Measurements from ENCODE around the gene LRBA. TPM values are rescaled to one million over a fixed set of nuclear protein-coding genes. Genes with fewer than 3 reads are reported as not detected.
A peak's percentile ranks its signal among the peaks of the same experiment; 100 is the strongest.
"Not testable (repeated sequence)": the region's sequence is repeated elsewhere in the genome, so short reads cannot be mapped to it uniquely, and the experiment has no call there.

The LRBA gene
- total RNA-seq, 2 donors from 2014 or later: 76.3 to 86.9 TPM

DNA sequence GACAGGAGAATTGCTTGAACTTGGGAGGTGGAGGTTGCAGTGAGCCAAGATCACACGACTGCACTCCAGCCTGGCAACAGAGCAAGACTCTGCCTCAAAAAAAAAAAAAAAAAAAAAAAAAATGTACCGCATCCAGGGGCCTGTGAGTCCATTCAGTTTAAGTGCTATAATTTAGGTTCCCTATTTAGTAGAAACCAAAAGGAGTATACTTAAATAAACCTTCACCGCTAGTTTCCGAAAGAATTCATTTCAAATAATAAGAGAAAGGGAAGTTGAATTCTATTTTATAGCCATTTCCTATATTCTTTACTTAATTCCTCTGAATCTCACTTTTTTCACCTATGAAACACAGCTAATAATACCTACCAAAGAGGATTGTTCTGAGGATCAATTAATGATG is 20.8 kb upstream of the LRBA start:
- Mint-ChIP-seq H3K27ac (no peak overlapping the region), H3K27me3 (peaks cover 13% of the 10 kb centered on the region), H3K4me1 (peaks cover 10% of the 10 kb centered on the region), H3K36me3 (ENCODE audit: low read depth) (peaks cover 3% of the 10 kb centered on the region), H3K4me3 (no peak overlapping the region)
- no peak for ATAC-seq
- no peaks in the 10 kb centered on the region for H3K9me3 ChIP-seq (ENCODE audit: control insufficient read depth, low read length, poor library complexity, severe bottlenecking)
- DNase-seq: no peak

DNA sequence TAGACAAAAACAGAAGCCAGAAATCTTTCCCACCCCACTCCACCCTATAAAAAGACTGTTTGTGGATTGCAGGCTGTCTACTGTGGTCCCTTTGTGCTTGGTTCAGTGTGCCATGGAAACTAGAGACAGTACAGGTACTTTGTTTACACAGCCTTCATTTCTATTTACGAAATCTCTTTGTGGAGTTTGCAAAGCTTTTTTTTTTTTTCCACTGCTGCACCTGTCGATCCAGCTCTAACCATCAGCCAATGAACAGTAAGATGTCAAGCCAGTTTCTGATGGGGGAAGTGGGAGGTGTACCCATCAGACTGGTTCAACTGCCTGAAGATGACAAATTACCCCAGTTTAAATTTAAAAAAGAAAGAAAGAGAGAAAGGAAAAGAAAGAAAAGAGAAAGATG is 20.2 kb upstream of the LRBA start:
- H3K4me3 Mint-ChIP-seq: no peak overlapping the region
- H3K36me3 Mint-ChIP-seq (ENCODE audit: low read depth): peaks cover 5% of the 10 kb centered on the region
- H3K27ac Mint-ChIP-seq: no peak overlapping the region
- DNase-seq (no peak), ATAC-seq (no peak)
- H3K9me3 ChIP-seq (ENCODE audit: control insufficient read depth, low read length, poor library complexity, severe bottlenecking): no peaks in the 10 kb centered on the region
- peaks cover 18% of the 10 kb centered on the region for H3K27me3 Mint-ChIP-seq
- peaks cover 12% of the 10 kb centered on the region for H3K4me1 Mint-ChIP-seq

DNA sequence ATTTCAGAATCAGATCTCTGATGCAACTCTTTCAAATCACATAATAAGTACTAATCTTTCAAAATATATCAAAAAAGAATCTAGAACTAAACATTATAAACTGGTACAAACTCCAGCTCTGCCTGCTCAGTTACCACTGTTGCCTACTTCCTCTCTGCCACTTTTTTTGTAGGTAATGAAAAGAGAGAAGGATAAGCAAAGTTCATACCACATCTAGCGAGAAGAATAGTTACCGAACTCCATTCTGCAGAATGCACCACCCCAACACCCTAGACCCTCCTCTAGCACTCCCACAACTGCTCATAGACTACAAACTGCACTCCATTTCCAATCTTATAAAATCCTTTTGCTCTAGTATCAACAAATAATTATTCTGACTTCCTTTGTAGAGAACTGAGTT is 19.7 kb upstream of the LRBA start:
- no peak for ATAC-seq
- H3K27me3 Mint-ChIP-seq: peaks cover 21% of the 10 kb centered on the region
- no peak overlapping the region for H3K4me3 Mint-ChIP-seq
- H3K4me1 Mint-ChIP-seq: peaks cover 16% of the 10 kb centered on the region
- H3K9me3 ChIP-seq (ENCODE audit: control insufficient read depth, low read length, poor library complexity, severe bottlenecking): no peaks in the 10 kb centered on the region
- H3K36me3 Mint-ChIP-seq (ENCODE audit: low read depth): peaks cover 5% of the 10 kb centered on the region
- H3K27ac Mint-ChIP-seq: no peak overlapping the region
- DNase-seq: no peak

DNA sequence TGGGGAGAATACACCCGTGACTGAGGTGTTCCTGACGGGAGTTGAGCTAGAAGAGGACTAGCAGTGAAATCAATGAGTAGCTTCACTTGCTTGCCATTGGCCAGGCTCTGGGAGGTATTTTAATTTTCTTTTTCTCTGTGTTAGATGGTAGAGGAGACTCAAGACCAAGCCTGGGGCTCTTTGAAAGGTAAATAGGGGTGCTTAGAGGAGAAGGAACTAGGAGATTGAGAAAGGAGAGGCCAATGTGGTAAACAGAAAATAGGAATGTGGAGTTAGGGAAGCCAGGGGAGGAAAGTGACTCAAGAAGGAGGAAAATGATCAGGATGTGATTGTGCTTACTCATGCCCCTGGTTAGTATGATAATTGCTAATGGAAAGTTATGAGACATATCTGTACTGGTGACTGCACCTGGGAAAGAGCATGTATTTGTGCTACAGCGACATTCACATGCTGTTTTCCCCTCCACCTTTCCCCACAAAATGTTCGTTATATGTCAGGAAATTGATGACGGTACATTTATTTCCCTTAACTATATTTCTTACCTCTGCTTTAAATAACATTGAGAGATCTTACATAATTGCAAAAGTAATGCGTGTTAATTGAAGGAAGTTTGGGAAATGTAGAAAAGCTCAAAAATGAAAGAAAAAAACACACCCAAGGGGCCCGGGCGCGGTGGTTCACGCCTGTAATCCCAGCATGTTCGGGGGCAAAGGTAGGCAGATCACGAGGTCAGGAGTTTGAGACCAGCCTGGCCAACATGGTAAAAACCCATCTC is 16.9 kb upstream of the LRBA start:
- peaks cover 27% of the 10 kb centered on the region for H3K27me3 Mint-ChIP-seq
- no peak for ATAC-seq
- H3K36me3 Mint-ChIP-seq (ENCODE audit: low read depth): peaks cover 5% of the 10 kb centered on the region
- peak overlapping the region; percentile 86 for H3K4me3 Mint-ChIP-seq
- peak overlapping the region; percentile 63 for H3K27ac Mint-ChIP-seq
- peaks cover 16% of the 10 kb centered on the region for H3K4me1 Mint-ChIP-seq
- no peak for DNase-seq
- H3K9me3 ChIP-seq (ENCODE audit: control insufficient read depth, low read length, poor library complexity, severe bottlenecking): no peaks in the 10 kb centered on the region

DNA sequence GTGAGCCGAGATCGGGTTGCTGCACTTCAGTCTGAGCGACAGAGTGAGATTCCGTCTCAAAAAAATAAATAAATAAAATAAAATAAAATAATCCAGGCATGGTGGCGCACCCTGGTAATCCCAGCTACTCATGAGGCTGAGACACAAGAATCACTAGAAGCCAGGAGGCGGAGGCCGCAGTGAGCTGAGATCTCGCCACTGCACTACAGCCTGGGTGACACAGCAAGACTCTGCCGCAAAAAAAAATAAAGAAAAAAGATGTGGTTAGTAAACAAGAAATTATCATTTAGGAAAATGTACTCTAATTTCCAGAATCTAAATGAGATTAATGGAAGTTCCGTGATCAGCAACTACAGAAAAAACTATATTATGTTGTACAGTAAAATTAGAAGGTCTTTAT is 14.5 kb upstream of the LRBA start:
- no peak overlapping the region for H3K27ac Mint-ChIP-seq
- ATAC-seq: no peak
- DNase-seq: no peak

DNA sequence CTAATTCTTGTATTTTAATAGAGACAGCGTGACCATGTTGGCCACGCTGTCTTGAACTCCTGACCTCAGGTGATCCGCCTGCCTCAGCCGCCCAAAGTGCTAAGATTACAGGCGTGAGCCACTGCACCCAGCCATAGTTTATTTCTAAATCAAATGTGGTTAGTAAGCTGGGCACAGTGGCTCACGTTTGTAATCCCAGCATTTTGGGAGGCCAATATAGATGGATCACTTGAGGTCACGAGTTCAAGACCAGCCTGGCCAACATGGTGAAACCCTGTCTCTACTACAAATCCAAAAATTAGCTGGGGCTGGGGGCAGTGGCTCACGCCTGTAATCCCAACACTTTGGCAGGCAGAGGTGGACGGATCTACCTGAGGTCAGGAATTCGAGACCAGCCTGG is 13.9 kb upstream of the LRBA start:
- H3K27ac Mint-ChIP-seq; H3K36me3 Mint-ChIP-seq (ENCODE audit: low read depth); H3K4me3 Mint-ChIP-seq; H3K9me3 ChIP-seq (ENCODE audit: control insufficient read depth, low read length, poor library complexity, severe bottlenecking); DNase-seq; ATAC-seq: not testable (repeated sequence)
- peaks cover 27% of the 10 kb centered on the region for H3K27me3 Mint-ChIP-seq
- H3K4me1 Mint-ChIP-seq: peaks cover 13% of the 10 kb centered on the region

More for the DNA sequence above, 14.5 kb upstream of the LRBA start:
- H3K9me3 ChIP-seq (ENCODE audit: control insufficient read depth, low read length, poor library complexity, severe bottlenecking): no peaks in the 10 kb centered on the region
- H3K36me3 Mint-ChIP-seq (ENCODE audit: low read depth): peaks cover 5% of the 10 kb centered on the region
- no peak overlapping the region for H3K4me3 Mint-ChIP-seq
- peaks cover 13% of the 10 kb centered on the region for H3K4me1 Mint-ChIP-seq
- peaks cover 27% of the 10 kb centered on the region for H3K27me3 Mint-ChIP-seq

DNA sequence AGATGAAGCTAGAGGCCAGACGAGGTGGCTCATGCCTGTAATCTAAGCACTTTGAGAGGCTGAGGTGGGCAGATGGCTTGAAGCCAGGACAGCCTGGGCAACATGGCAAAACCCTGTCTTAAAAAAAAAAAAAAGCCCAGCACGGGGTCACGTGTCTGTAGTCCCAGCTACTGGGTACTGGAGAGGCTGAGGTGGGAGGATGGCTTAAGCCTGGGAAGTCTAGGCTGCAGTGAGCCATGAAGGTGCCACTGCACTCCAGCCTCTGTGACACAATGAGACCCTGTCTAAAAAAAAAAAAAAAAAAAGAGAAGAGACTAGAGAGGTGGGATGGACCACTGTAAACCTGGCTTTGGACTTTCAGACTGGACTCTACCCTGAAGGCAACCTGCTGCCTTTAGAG is 10.7 kb upstream of the LRBA start:
- ATAC-seq: no peak
- Mint-ChIP-seq H3K27me3 (peaks cover 17% of the 10 kb centered on the region), H3K4me1 (peaks cover 5% of the 10 kb centered on the region)

DNA sequence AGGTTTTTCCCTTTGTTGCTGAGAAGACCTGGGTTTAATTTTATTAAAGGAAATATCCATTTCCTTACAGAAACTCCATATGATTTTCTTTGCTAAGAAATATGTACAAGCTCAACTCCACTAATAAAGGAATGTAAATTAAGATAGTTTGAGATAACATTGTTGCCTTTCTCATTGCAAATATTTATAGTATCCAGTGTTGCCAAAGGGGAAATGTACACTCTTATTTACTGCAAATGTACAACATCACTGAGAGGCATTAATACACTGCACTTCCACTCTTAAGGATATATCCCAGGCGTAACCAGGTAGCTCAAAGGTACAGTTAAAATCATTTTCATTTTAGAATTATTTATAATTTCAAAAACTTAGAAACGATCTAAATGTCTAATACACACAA is 7.5 kb upstream of the LRBA start:
- Mint-ChIP-seq H3K27ac (no peak overlapping the region), H3K27me3 (peaks cover 7% of the 10 kb centered on the region), H3K4me3 (no peak overlapping the region), H3K4me1 (no peaks in the 10 kb centered on the region), H3K36me3 (ENCODE audit: low read depth) (no peaks in the 10 kb centered on the region)
- DNase-seq (no peak), ATAC-seq (no peak)
- no peaks in the 10 kb centered on the region for H3K9me3 ChIP-seq (ENCODE audit: control insufficient read depth, low read length, poor library complexity, severe bottlenecking)

More for the DNA sequence above, 10.7 kb upstream of the LRBA start:
- Mint-ChIP-seq H3K27ac (no peak overlapping the region), H3K4me3 (no peak overlapping the region), H3K36me3 (ENCODE audit: low read depth) (peaks cover 1% of the 10 kb centered on the region)
- no peaks in the 10 kb centered on the region for H3K9me3 ChIP-seq (ENCODE audit: control insufficient read depth, low read length, poor library complexity, severe bottlenecking)
- no peak for DNase-seq

DNA sequence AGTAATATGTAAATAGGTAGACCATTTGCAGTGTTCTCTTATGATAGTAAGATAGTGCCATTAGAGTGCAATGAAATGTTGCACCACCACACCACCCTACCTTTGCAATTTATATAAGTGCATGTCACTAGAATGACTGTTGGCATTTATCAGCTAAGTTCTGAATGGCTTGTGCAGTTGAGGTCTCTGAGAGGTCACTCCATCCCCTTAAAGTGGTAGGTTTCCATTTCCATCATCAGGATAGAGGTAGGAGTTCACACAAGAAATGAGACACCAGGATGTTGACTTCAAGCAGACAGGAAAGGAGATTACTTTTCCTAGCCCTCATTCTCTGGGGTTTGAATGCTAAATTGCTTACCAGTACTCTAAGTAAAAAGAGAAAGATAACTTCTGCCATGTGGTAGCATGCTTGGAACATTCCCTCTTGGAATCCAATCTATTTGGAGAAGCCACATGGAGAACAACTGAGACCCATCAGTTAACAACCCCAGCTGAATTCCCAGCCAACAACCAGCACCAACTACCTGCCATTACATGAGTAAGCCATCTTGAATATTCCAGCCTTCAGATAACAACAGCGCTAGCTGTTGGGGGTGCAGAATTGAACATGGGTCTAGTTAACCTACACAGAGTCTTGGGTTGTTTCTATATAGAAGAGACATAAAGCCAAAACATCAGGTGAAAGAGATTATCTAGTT is 6.7 kb upstream of the LRBA start:
- Mint-ChIP-seq H3K27ac (no peak overlapping the region), H3K36me3 (ENCODE audit: low read depth) (no peaks in the 10 kb centered on the region), H3K4me1 (no peaks in the 10 kb centered on the region), H3K27me3 (peaks cover 4% of the 10 kb centered on the region), H3K4me3 (no peak overlapping the region)
- ATAC-seq (no peak), DNase-seq (no peak)
- no peaks in the 10 kb centered on the region for H3K9me3 ChIP-seq (ENCODE audit: control insufficient read depth, low read length, poor library complexity, severe bottlenecking)

DNA sequence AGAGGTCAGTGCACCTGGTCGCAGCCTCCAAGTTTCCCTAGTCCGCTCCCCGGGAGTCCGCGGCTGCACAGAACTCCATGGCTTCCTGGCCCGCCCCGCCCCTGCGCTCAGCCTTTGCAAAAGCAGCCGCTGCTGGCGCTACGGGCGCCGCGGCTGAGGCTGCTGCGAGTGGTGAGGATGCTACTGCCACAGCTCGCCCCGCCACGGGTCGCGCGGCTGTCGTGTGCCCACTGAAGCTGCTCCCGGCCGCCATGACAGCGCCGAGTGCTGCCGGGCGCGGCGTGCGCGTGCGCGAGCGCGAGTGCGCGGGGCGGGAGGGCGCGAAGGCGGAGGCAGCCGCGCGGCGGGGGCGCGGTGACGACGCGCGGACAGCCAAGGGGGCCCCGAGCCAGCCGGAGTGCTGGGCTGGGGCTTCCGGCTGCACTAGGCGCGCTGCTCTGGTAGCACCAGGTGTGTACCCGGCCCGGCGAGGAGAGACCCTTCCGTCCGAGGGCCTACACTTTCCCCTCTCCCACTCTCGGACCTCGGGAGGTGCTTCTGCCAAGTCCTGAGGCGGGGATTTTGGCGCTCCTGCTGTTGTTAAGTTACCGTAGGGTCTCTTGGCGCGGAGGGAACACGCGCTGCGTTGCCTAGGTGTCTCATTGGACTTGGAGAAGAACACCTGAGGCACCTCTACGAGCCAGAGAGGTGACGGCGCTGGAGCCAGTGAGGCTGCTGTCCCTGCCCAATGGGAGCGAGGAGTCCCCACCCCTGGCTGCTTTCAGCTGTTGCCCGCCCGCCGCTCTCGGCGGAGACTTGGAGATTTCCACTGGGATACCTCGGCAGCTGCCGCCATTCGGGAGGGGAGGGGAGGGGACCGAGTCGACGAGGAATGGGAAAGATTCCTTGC is 619 bp upstream of the LRBA start:
- DNase-seq (peak; percentile 78 to 85 (median 81)), ATAC-seq (peak; percentile 82)
- H3K4me1 Mint-ChIP-seq: peaks cover 23% of the 10 kb centered on the region
- H3K27ac Mint-ChIP-seq: peak overlapping the region; percentile 92
- H3K36me3 Mint-ChIP-seq (ENCODE audit: low read depth): no peaks in the 10 kb centered on the region
- H3K9me3 ChIP-seq (ENCODE audit: control insufficient read depth, low read length, poor library complexity, severe bottlenecking): no peaks in the 10 kb centered on the region
- peak overlapping the region; percentile 99 for H3K4me3 Mint-ChIP-seq
- H3K27me3 Mint-ChIP-seq: no peaks in the 10 kb centered on the region

DNA sequence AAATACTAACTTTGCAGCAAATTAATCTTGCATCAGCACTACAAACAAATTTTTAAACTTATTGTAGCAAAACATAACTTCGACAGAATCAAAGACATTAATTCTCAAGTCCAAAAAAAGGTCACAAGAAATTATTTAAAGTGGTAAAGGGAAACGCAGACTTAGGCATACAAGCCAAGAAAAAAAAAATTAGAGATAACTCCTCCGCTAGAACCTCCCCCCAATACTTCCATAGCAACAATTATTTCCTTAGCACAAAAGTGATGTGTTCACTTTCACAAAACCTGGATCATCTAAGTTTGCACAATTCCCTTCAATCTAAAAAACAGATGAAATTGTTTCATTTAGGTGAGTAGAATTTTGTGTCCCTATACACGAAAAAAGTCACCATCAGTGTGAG is 1.1 kb downstream of the LRBA start:
- DNase-seq (no peak), ATAC-seq (no peak)
- no peaks in the 10 kb centered on the region for H3K27me3 Mint-ChIP-seq
- H3K9me3 ChIP-seq (ENCODE audit: control insufficient read depth, low read length, poor library complexity, severe bottlenecking): no peaks in the 10 kb centered on the region
- H3K36me3 Mint-ChIP-seq (ENCODE audit: low read depth): no peaks in the 10 kb centered on the region
- peaks cover 23% of the 10 kb centered on the region for H3K4me1 Mint-ChIP-seq
- H3K4me3 Mint-ChIP-seq: peak overlapping the region; percentile 99
- H3K27ac Mint-ChIP-seq: peak overlapping the region; percentile 92

DNA sequence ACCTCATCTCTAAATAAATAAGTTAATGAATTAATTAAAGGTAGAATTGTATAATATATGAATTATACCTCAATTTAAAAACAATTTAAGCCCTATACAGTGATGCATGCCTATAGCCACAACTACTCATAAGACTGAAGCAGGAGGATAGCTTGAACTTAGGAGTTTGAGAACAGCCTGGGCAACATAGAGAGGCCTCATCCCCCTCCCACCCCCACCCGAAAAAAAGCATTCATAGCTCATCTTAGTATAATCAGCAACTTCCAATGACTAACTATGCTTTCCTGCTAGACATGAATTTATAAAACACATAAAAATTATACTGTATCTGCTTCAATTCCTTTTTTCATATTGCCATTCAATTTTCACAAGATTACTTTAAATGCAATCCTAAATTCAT is 1.6 kb downstream of the LRBA start:
- Mint-ChIP-seq H3K36me3 (ENCODE audit: low read depth) (no peaks in the 10 kb centered on the region), H3K27me3 (no peaks in the 10 kb centered on the region), H3K4me1 (peaks cover 23% of the 10 kb centered on the region), H3K4me3 (peak overlapping the region; percentile 99), H3K27ac (peak overlapping the region; percentile 92)
- no peaks in the 10 kb centered on the region for H3K9me3 ChIP-seq (ENCODE audit: control insufficient read depth, low read length, poor library complexity, severe bottlenecking)
- ATAC-seq: no peak
- DNase-seq: no peak

DNA sequence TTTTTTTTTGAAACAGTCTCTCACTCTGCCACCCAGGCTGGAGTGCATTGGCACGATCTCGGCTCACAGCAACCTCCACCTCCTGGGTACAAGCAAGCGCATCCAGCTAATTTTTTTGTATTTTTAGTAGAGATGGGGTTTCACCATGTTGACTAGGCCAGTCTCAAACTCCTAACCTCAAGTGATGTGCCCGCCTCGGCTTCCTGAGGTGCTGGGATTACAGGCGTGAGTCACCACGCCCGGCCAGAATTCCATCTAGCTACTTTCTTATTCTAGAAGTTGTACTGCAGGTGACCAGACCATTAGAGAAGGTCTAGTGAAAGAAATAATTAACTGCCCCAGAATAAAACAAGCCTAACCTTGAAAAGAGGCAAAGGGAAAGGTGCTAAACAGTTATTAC is 2.3 kb downstream of the LRBA start:
- no peak for DNase-seq
- H3K4me1 Mint-ChIP-seq: peaks cover 23% of the 10 kb centered on the region
- H3K9me3 ChIP-seq (ENCODE audit: control insufficient read depth, low read length, poor library complexity, severe bottlenecking): no peaks in the 10 kb centered on the region
- peak overlapping the region; percentile 45 for H3K27ac Mint-ChIP-seq
- peak overlapping the region; percentile 99 for H3K4me3 Mint-ChIP-seq
- no peaks in the 10 kb centered on the region for H3K36me3 Mint-ChIP-seq (ENCODE audit: low read depth)
- no peak for ATAC-seq
- H3K27me3 Mint-ChIP-seq: no peaks in the 10 kb centered on the region

All from T-helper 17 cell (primary cell).